AG10803 (cell line): ENCODE results near the gene FARP1.
A peak's percentile ranks its signal among the peaks of the same experiment; 100 is the strongest.

Source experiments
- DNase-seq: peaks from one replicate; pipeline ENCODE4 v3.0.0; 2010; ENCODE audit warnings: low read depth
- H3K4me3 ChIP-seq: 2 replicates; pipeline ENCODE4 v1.5.1; 2011; ENCODE audit warnings: mild to moderate bottlenecking, low read length, control low read depth
- TF ChIP-seq, protein P1 (sequence below): conservative IDR thresholded peaks from 2 replicates; pipeline ENCODE4 v1.5.1; 2011; ENCODE audit warnings: mild to moderate bottlenecking, low read length, control low read depth, inconsistent platforms

Gene FARP1

DNA sequence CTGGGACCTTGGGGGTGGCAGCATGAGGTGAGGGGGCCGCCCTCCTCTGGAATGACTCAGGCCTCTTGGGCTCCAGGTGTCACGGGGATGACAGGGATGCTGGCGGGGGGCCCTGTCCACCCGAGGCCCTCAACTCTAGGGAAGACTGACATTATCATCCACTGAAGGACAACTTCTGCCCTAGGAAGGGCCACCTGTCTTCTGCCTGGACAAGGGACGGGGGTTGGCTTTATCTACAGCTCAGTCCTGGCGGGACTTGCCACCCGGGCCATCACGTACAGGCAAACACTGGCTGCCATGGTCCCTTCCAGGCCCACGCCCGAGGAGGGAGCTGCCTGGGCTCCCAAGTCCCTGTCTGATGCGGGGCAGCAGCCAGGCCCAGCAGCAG, 303.3 kb downstream of the FARP1 start:
- DNase-seq = no peak

DNA sequence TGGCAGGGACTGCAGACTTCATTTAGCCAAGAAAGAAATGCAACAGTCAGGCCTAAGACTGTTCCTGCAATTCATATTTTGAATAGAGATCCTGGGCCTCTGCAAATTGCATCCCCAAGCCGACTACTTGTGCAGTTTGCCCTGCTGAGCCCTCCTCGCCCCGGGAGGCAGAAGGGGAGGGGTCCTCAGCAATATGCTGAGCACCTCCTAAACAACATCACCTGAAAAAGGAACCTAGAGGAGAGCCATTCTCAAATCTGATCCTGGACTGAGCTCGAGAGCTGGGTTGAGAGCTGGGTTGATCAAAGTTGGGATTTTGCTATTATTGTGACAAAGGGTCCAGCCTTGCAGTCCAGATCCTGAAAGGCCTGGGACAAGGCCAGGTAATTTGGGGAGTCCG, 304.2 kb downstream of the FARP1 start:
- DNase-seq = no peak
- TF ChIP-seq, protein P1, sequence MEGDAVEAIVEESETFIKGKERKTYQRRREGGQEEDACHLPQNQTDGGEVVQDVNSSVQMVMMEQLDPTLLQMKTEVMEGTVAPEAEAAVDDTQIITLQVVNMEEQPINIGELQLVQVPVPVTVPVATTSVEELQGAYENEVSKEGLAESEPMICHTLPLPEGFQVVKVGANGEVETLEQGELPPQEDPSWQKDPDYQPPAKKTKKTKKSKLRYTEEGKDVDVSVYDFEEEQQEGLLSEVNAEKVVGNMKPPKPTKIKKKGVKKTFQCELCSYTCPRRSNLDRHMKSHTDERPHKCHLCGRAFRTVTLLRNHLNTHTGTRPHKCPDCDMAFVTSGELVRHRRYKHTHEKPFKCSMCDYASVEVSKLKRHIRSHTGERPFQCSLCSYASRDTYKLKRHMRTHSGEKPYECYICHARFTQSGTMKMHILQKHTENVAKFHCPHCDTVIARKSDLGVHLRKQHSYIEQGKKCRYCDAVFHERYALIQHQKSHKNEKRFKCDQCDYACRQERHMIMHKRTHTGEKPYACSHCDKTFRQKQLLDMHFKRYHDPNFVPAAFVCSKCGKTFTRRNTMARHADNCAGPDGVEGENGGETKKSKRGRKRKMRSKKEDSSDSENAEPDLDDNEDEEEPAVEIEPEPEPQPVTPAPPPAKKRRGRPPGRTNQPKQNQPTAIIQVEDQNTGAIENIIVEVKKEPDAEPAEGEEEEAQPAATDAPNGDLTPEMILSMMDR = no peak

More for the DNA sequence above, 303.3 kb downstream of the FARP1 start:
- TF ChIP-seq, protein P1 = no peak
- no peak overlapping the region for H3K4me3 ChIP-seq

DNA sequence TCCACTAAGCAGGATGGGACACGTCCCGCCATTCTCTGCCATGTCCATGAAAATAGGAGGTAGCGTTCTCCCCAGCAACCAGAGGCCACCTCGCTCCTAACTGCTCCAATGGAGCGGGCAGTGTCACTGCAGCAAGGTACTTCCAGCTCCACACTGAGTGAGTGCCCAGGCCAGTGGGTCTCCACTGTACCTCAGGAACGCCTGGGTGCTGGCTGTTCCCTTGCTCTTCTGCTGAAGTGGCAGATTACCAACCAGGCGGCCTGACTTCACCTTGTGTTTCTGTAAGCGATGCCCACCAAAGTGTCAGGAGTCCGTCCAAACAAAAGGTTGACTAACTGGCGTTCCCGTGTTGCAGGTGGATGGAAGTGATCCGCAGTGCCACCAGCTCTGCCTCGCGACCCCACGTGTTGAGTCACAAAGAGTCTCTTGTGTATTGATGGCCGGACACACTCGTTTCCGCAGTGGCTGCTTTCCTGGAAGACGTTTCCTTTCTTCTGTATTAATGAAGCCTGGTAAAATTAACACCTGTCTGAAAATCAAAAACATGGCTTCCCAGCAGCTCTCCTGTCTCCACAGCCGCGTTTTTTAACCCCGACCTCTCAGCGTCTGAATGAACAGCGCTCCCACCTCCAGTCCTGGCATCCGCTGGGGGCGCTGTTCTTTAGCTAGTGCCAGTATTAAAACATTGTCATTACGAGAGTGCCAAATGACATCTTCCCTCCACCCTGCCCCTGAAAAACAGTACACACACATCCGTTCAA, 305.2 kb downstream of the FARP1 start:
- no peak overlapping the region for H3K4me3 ChIP-seq
- TF ChIP-seq, protein P1 = peak; percentile 61
- DNase-seq = peak; percentile 43

More for the DNA sequence above, 304.2 kb downstream of the FARP1 start:
- no peak overlapping the region for H3K4me3 ChIP-seq

DNA sequence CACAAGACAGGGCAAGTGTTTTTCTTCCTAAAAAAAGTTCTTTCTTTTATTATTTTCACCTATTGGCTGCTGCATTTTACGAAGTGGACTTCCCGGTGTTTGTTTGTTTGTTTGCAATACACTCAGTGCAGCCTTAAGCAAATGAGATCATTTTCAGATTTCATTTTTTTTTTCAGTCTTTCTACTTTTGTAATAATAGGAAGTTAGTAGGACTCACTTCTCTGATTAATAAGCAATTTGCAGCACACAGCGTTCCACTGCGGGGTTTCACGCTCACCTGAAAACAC, 305.7 kb downstream of the FARP1 start:
- no peak overlapping the region for H3K4me3 ChIP-seq
- no peak for DNase-seq
- TF ChIP-seq, protein P1 = no peak

DNA sequence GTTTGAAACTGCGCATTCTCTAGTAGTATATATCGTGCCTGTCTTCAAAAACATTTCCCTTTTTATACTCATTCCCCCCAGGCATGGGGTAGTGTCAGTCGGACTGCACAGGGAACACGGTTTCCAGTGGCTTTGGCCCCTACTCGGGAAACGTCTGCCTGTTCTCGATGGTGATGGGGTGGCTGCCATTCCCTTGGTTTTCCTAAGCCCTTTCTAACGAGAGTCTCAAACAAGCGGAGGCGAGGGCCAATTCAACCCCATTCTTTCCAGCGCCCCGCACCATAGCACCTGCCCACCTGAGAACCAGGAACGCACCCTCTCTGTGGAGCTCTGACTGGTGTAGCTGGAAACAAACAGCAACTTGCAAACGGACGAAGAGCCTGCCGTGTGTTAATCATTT, 306.4 kb downstream of the FARP1 start:
- H3K4me3 ChIP-seq = no peak overlapping the region
- TF ChIP-seq, protein P1 = no peak

DNA sequence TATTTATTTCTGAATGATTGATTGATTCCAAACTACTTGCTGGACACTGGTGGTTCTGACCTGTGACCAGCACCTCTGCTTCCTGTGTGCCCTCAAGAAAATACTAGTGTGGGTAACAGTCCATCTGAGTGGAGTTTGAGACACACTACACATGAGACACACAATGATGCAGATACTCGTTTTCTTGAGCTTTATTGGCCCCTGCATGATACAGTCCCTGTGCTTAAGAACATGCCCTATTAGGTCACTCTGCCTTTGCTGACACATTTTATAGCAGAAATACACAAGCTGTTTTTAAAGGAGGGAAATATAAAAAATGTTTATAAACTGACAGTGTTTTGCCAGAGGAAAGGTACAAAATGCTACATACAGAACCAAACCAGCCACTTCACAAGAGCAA, 307.1 kb downstream of the FARP1 start:
- no peak for DNase-seq
- no peak overlapping the region for H3K4me3 ChIP-seq
- TF ChIP-seq, protein P1 = no peak

More for the DNA sequence above, 306.4 kb downstream of the FARP1 start:
- no peak for DNase-seq

DNA sequence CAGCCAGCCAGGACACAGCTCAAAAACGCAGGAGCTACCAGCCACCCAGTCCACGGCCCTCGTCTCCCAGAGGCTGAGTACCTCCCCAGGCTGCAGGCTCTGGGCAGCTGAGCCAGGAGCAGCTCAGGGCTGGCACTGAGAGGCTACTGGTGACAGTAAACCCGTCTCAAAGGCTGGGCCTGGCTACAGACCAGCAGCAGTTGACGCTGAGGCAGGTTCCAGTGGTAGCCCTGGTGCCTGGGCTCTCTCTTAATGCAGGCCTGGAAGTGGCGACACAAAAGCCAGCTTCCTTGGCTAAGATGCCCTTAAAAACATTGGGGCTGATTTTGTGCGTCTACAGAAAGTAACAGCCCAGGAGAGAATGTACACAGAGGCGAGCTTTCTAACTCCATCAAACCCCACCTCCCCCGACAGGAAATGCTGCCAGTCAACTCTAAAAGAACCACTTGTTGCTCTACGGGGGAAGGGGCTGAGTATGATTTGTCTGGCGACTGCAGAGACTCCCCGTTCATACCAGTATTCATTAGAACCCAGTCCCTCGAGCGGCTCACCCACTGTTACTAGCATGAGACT, 307.7 kb downstream of the FARP1 start:
- no peak overlapping the region for H3K4me3 ChIP-seq
- TF ChIP-seq, protein P1 = no peak
- no peak for DNase-seq
